Fibroblast of gingiva (primary cell): ENCODE measurements around the gene IRGQ.
A peak's percentile ranks its signal among the peaks of the same experiment; 100 is the strongest.

ENCODE experiments used
- DNase-seq: peaks from one replicate; pipeline ENCODE4 v3.0.0-alpha.2; 2011; ENCODE audit warnings: low read depth

The IRGQ gene

DNA sequence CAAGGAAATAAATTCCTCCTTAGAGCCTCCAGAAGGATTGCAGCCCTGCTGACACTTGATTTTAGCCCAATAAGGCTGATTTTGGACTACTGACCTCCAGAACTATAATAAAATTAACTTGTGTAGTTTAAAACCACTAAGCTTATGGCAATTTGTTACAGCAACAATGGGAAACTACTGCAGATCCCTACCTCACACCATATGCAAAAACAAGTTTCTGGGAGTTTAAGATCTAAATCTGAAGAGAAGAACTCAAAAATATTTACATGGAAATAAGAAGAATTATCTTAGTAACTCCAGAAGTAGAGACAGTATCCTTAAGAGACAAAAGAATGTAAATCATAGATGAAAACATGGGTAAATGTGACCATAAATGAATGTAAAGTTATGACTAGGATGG lies 57.0 kb downstream of the IRGQ start:
- no peak for DNase-seq

DNA sequence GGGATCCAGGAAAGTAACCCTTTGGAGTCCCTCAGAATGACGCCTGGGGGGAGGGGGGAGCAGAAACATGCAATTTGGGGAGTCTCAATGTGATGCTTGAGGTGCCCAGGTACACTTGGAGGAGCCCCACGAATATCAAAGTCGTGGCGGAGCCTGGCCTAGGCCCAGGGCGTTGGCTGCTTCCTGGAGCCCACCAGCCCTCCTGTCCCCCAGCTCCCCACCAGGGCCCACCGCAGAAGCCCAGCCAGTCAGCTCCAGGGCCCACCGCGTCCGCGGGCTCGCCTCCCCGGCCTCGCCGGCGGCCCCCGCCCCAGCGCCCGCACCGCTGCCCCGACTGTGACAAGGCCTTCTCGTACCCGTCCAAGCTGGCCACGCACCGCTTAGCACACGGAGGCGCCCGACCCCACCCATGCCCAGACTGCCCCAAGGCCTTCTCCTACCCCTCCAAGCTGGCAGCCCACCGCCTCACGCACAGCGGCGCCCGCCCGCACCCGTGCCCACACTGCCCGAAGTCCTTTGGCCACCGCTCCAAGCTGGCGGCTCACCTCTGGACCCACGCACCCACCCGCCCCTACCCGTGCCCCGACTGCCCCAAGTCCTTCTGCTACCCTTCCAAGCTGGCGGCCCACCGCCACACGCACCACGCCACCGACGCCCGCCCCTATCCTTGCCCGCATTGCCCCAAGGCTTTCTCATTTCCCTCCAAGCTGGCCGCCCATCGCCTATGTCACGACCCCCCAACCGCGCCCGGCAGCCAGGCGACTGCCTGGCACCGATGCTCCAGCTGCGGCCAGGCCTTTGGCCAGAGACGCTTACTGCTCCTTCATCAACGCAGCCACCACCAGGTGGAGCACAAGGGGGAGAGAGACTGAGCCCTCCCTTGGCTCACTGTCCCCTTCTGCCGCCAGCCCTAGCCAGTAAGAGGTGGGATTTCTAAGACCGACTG lies 60.8 kb downstream of the IRGQ start:
- DNase-seq, result peak; percentile 62
